Astrocyte (in vitro differentiated cells and primary cell): Measurements from ENCODE around the gene ME1. TPM values are rescaled to one million over a fixed set of nuclear protein-coding genes. Genes with fewer than 3 reads are reported as not detected.

ENCODE experiments used
- DNase-seq: peaks from one replicate; pipeline ENCODE4 v3.0.0-alpha.2; 2010; ENCODE audit warnings: low read depth
- FAIRE-seq: peaks from 2 replicates; lab custom pipeline; 2011; peaks lifted over from hg19 to GRCh38; lab: Jason Lieb, UNC
- H2AFZ ChIP-seq: 2 replicates; pipeline ENCODE4 v1.6.0; 2012; ENCODE audit warnings: low read depth, low read length, inconsistent platforms
- H3K27ac ChIP-seq: 2 replicates; pipeline ENCODE4 v1.5.1; 2011; ENCODE audit warnings: low read depth, low read length, inconsistent platforms
- H3K27me3 ChIP-seq: 2 replicates; pipeline ENCODE4 v1.6.0; 2011; ENCODE audit warnings: low read length, inconsistent platforms; ENCODE audit not compliant: insufficient read depth
- H3K36me3 ChIP-seq: 2 replicates; pipeline ENCODE4 v1.5.1; 2011; ENCODE audit warnings: low read length, inconsistent platforms; ENCODE audit not compliant: insufficient read depth
- H3K4me1 ChIP-seq: 2 replicates; pipeline ENCODE4 v1.5.1; 2011; ENCODE audit warnings: low read length, inconsistent platforms; ENCODE audit not compliant: insufficient read depth
- H3K4me2 ChIP-seq: 2 replicates; pipeline ENCODE4 v1.6.0; 2012; ENCODE audit warnings: low read length, inconsistent platforms
- H3K4me3 ChIP-seq: 2 replicates; pipeline ENCODE4 v1.5.1; 2011; ENCODE audit warnings: low read depth, mild to moderate bottlenecking, low read length, inconsistent platforms; ENCODE audit not compliant: insufficient read depth
- H3K79me2 ChIP-seq: 2 replicates; pipeline ENCODE4 v1.6.0; 2012; ENCODE audit warnings: mild to moderate bottlenecking, low read length, inconsistent platforms; ENCODE audit not compliant: insufficient read depth
- H3K9ac ChIP-seq: 2 replicates; pipeline ENCODE4 v1.6.0; 2012; ENCODE audit warnings: mild to moderate bottlenecking, low read length, inconsistent platforms
- H3K9me3 ChIP-seq: 2 replicates; pipeline ENCODE4 v1.5.1; 2012; ENCODE audit warnings: low read depth, mild to moderate bottlenecking, low read length, inconsistent platforms; ENCODE audit not compliant: insufficient read depth
- H4K20me1 ChIP-seq: 2 replicates; pipeline ENCODE4 v1.6.0; 2012; ENCODE audit warnings: low read length, inconsistent platforms; ENCODE audit not compliant: insufficient read depth
- H3K27ac Mint-ChIP-seq: one replicate; pipeline ENCODE4 v1.8.0; 2021; ENCODE audit warnings: mild to moderate bottlenecking, mixed read lengths; ENCODE audit not compliant: unreplicated experiment
- H3K27me3 Mint-ChIP-seq: one replicate; pipeline ENCODE4 v1.8.0; 2021; ENCODE audit warnings: low read depth, mixed read lengths; ENCODE audit not compliant: unreplicated experiment
- H3K36me3 Mint-ChIP-seq: one replicate; pipeline ENCODE4 v1.8.0; 2021; ENCODE audit warnings: low read depth, mixed read lengths; ENCODE audit not compliant: unreplicated experiment
- H3K4me1 Mint-ChIP-seq: one replicate; pipeline ENCODE4 v1.8.0; 2021; ENCODE audit warnings: low read depth, mixed read lengths; ENCODE audit not compliant: unreplicated experiment
- H3K4me3 Mint-ChIP-seq: one replicate; pipeline ENCODE4 v1.8.0; 2021; ENCODE audit warnings: mild to moderate bottlenecking, moderate library complexity, mixed read lengths; ENCODE audit not compliant: unreplicated experiment
- H3K9me3 Mint-ChIP-seq: one replicate; pipeline ENCODE4 v1.8.0; 2021; ENCODE audit warnings: mild to moderate bottlenecking, mixed read lengths; ENCODE audit not compliant: unreplicated experiment
- CTCF ChIP-seq: IDR thresholded peaks from 2 replicates; pipeline ENCODE4 v1.5.1; 2011; ENCODE audit warnings: low read depth, mild to moderate bottlenecking, inconsistent platforms, low read length, moderate library complexity; ENCODE audit not compliant: insufficient read depth
- EZH2 ChIP-seq: IDR thresholded peaks from 2 replicates; pipeline ENCODE4 v1.6.1; 2012; ENCODE audit warnings: mild to moderate bottlenecking, low read length, inconsistent platforms; ENCODE audit not compliant: insufficient read depth
- total RNA-seq: library from RNA; stranded (reverse); gene quantifications from 2 replicates; pipeline ENCODE4 v1.2.1, GENCODE V29; 2021

The ME1 gene
- total RNA-seq, 1 donor from 2014 or later, result 38.5 TPM

GRCh38 chr6:83168556-83168955, 262.3 kb downstream of the ME1 start:
- Histone ChIP-seq H3K36me3 (peaks cover 67% of the 10 kb centered on the region), H3K4me2 (no peak overlapping the region), H2AFZ (no peak overlapping the region), H4K20me1 (peaks cover 8% of the 10 kb centered on the region), H3K27ac (no peak overlapping the region), H3K4me1 (no peaks in the 10 kb centered on the region), H3K4me3 (no peak overlapping the region), H3K27me3 (no peaks in the 10 kb centered on the region), H3K79me2 (no peaks in the 10 kb centered on the region), H3K9ac (no peak overlapping the region), H3K9me3 (no peaks in the 10 kb centered on the region)
- Mint-ChIP-seq H3K9me3 (no peaks in the 10 kb centered on the region), H3K27me3 (no peaks in the 10 kb centered on the region), H3K27ac (no peak overlapping the region), H3K36me3 (peaks cover 20% of the 10 kb centered on the region), H3K4me3 (no peak overlapping the region), H3K4me1 (peaks cover 2% of the 10 kb centered on the region)
- TF ChIP-seq CTCF (no peak), EZH2 (no peak)
- FAIRE-seq (no peak), DNase-seq (no peak)

- Histone ChIP-seq H3K27me3 (no peaks in the 10 kb centered on the region), H3K36me3 (peaks cover 62% of the 10 kb centered on the region), H3K4me2 (no peak overlapping the region), H3K9me3 (no peaks in the 10 kb centered on the region), H2AFZ (no peak overlapping the region), H3K4me1 (no peaks in the 10 kb centered on the region), H3K27ac (no peak overlapping the region), H3K9ac (no peak overlapping the region), H4K20me1 (peaks cover 5% of the 10 kb centered on the region), H3K4me3 (no peak overlapping the region), H3K79me2 (no peaks in the 10 kb centered on the region)
- no peaks in the 10 kb centered on the region for H3K27me3 Mint-ChIP-seq
- H3K9me3 Mint-ChIP-seq, result no peaks in the 10 kb centered on the region
- no peak for DNase-seq
- TF ChIP-seq CTCF (no peak), EZH2 (no peak)
- no peak overlapping the region for H3K27ac Mint-ChIP-seq
- no peak for FAIRE-seq
- H3K4me3 Mint-ChIP-seq, result no peak overlapping the region
- H3K36me3 Mint-ChIP-seq, result peaks cover 20% of the 10 kb centered on the region
- H3K4me1 Mint-ChIP-seq, result peaks cover 2% of the 10 kb centered on the region
These were observed 263.0 kb downstream of the ME1 start for GRCh38 chr6:83167726-83168278.

Other genes with a start within 250 kb of the ME1 start
- 147 and 151 TPM in 2 replicates for gene PGM3, start 237.8 kb downstream of the ME1 start, total RNA-seq
- gene RWDD2A, start 237.7 kb downstream of the ME1 start, total RNA-seq, result 4.7 and 4.9 TPM in 2 replicates
- 3.7 and 3.9 TPM in 2 replicates for gene PRSS35, start 81.5 kb upstream of the ME1 start, total RNA-seq